ENCODE measurements around the gene XRCC2. TPM values are rescaled to one million over a fixed set of nuclear protein-coding genes. Genes with fewer than 3 reads are reported as not detected.

XRCC2 gene
- total RNA-seq, 8 experiments from 2014 or later: 0.20 to 11.4 (median 1.2) TPM

DNA sequence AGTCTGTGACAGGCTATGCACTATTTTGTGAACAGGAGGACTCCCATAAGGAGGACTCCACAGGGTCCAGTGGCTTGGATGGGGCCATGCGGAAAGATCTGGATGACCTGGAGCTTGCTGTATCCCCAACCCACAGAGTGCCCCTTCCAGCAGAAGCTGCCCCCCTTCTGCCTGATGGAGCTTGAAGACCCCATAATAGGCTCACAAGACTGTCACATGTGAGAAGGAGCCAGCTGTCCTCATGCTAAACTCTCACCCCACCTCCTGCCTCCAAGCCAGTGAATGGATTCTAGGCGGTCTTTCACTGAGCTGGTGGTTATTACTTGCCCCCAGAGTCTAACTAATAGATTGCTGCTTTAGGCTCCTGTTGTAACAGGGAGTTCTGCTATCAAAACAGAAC lies 79.1 kb downstream of the XRCC2 start:
- in situ Hi-C loops (cut with MboI; ENCODE audit: low pct_unique_long_range_greater_than_20kb in 2 of 9, low sequenced_read_pairs in 9 of 9, unreplicated experiment in 9 of 9): no loop called here
- ATAC-seq (replicated peaks in 6 of 8): no peak
- Histone ChIP-seq H3K4me3 (no peak overlapping the region), H3K4me1 (replicated peaks in 1 of 2) (no peaks in the 10 kb centered on the region), H3K27ac (no peak overlapping the region)
- WGBS, 10 experiments: 89 to 100% (median 100%) methylated on average over 1 to 2 of the region's 2 CpGs; no CpG with 5 or more reads in 3 of the 10 experiments

Other genes starting within 250 kb of the XRCC2 start
- 10 to 100 TPM; 27.8 to 64.0 (median 35.8) TPM for gene KMT2C, start 240.1 kb downstream of the XRCC2 start, total RNA-seq
- 10 to 100 TPM in 4 of 8 experiments, 1 to 10 TPM in 4; 6.5 to 26.4 (median 9.9) TPM for gene ACTR3B, start 83.6 kb upstream of the XRCC2 start, total RNA-seq